Esophagus squamous epithelium (tissue), 4 donors: ENCODE measurements around the gene DNTT.

ENCODE experiments used
- CTCF ChIP-seq, 6 experiments: fragments of 450-650 bp in 4 of 6; fragments of 200-600 bp in 2 of 6; sonication (generic) in 2 of 6; IDR thresholded peaks; one replicate each; pipeline ENCODE4 v1.5.1; 2016 to 2019; ENCODE audit warnings: antibody characterized with exemption in 6 of 6, mild to moderate bottlenecking in 4 of 6, moderate library complexity in 4 of 6
- POLR2A ChIP-seq, 4 donors: fragments of 450-650 bp; IDR thresholded peaks; one replicate each; pipeline ENCODE4 v1.6.1; 2017; ENCODE audit warnings: antibody characterized with exemption in 4 of 4, mild to moderate bottlenecking in 4 of 4, moderate library complexity in 3 of 4

GRCh38 chr10:96358851-96359540, 54.8 kb downstream of the DNTT start, which contains the start of gene OPALIN:
- no peak for TF ChIP-seq CTCF (IDR thresholded peaks at IDR 0.05)
- TF ChIP-seq POLR2A (IDR thresholded peaks at IDR 0.05): no peak
